T-helper 22 cell (primary cell): ENCODE measurements around the gene CCDC24.

Source experiments
- DNase-seq: peaks from one replicate; pipeline ENCODE4 v3.0.0-alpha.2; 2020; ENCODE audit warnings: low read depth

The CCDC24 gene

DNA sequence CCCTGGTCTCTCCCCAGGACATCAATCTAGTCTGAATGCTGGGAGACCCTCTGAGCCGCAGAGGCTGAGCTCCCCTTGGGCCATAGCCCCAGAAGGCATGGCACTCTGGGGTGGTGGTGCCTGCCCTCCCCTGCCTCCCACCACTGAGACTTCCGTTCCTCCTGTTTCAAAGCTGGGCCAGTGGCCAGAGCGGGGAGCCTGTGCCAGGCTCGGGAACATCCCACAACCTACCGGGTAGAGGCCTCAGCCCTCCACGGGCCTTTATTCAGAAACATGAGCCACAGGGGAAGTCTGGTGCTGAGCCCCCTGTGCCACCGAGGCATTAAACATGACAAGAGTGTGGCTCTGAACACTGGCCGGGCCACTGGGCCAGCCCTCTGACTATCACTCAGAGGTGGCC, 8.1 kb downstream of the CCDC24 start:
- DNase-seq, result no peak

DNA sequence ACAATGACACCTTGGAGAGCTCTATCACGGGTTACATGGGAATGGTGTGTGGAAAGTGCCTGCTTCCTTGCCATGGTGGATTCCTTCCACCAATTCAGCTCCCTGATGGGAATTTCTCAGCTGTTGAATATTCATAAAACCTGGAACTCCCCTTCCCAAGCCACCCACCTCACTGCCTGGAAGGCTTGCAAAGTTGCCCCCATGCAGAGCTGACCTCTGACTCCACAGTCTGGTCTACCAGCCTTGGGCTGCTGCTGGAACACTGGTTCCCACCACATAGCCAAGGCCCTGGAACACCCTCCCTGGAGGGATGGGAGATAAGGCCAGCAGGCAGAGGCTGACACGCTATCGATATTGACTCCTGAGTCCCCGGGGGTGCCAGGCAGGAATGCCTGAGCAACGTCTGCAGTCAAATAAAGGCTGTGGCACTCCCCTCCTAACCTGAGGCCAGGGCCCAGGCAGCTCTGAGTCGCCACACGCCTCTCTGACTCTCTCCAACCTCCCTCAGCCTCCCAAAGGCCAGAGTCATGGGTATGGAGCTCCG, 8.8 kb downstream of the CCDC24 start:
- no peak for DNase-seq

DNA sequence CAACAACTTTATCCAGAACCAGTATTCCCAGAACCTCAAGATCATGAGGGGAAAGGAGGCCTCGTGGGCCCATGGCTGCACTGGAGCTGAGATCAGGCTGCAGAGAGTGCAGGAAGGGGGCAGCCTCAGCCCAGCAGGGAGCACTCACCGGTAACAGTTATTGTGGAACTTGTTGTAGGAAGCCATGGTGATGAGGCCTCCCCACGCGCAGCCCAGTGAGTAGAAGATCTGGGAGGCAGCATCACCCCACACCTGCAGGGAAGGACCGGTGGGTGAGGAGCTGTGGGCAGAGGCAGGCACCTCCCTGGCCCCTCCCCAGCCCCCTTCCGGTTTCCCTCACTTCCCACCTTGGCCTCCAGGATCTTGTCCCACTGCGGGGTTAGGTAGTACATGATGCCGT, 10.8 kb downstream of the CCDC24 start:
- no peak for DNase-seq

DNA sequence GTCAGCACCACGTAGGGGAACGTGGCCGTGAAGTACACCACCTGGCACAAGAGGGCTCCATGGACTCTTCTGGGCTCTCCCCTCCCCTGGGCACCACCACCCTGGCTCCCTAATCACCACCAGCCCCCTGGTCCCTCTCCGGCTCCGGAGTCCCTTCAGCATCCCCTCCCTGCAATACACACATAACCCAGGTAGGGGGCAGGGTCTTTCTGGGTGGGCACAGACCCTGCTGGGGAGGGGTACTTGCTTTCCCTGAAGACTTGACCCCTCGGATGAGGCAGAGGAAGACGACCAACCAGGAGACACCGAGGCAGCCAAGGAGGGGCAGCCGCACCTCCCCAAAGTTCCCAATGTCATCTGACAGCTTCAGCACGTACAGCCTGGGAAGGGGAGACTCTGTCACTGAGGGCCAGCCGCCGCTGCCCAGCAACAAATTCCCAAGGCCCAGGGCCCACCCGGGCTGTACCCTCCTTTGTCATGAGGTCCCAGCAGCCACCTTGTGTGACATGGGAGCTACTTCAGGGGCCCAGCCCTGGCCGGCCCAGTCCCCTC, 11.3 kb downstream of the CCDC24 start:
- no peak for DNase-seq

DNA sequence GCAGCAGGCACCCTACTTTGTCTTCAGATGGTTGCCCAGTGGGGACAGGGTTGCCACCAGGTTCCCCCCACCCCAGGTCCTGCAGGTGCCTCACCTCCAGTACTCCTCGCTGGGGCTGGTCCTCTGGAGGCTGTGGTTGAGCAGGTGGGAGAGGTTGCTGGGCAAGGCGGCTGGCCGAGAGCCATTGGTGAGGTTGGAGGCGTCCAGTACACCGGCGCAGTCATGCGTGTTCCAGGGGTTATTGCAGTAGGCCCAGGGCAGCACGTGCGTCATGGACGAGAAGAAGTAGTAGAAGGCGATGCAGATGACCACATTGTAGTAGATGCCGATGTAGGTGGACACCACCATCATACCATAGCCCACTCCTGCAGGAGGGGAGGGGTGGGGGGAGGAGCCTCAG, 16.9 kb downstream of the CCDC24 start:
- no peak for DNase-seq

DNA sequence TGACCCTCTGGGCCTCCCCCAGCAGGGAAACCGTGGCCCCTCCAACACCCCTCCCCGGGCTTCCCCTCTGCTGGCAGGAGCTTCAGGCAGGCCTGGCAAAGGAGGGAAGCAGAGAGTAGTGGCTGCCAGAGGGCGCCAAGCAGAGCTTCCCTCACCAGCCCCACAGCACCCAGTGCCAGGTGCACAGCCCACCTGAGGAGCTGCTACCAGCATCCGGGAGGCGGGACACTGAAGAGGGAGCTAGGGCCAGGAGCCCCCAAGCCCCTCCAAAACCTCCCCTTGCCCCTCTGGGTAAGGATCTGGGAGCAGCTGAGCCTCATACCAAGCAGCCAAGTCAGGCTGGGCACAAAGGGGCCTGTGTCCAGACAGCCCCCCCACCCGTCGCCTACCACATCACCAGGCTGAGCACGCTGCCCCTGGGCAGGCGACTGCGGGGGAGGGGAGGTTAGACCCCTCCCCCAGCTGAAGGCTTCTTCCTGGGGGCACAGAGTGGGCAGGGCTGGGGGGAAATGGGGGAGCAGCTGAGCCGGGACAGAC, 19.6 kb downstream of the CCDC24 start:
- no peak for DNase-seq

DNA sequence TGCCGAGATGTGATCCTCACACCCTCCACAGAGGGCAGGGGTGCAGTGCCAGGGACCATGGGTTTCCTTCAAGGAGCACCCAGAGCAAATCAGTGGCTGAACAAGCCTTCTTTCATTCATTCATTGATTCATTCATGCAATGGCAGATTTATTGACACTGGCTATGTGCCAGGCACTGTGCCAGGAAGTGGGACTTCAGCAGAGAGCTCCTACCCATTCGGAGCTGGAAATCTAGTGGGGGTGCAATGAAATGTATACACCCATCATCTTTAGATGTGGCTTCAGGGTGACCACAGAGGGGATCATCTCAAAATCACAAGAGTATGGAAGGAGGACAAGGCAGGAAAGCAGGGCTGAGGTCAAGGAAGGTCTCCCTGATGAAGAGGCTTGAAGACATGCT, 21.0 kb downstream of the CCDC24 start:
- no peak for DNase-seq

DNA sequence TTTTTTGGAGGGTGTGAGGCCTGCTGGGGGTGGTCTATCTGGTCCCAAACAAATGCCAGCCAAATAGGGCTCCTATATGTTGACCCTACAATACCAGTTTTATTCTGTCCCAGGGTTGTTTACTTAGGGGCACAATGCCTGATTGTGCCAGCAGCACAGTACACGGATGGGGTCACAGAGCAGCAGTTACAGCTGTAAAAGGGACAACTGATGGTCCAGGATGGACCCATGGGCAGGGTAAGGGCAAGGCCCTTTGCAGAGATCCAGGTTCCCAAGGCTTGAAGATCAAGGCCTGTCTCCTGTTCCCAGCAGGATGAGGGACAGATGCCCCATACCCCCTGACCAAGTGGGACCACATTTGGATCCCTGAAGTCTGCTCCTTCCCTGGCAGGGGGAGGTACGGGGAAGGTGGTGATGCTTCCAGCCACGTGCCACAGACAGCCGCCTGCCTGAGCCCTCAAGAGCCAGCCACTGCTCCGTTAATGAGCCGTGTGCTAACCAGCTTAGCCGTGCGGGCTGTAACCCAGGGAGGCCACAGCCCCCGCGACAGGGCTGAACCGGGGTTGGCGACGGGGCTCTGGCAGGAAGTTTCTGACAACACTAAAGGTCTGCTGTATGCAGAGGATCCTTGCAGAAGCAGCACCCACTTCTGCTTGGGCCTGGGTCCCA, 21.7 kb downstream of the CCDC24 start:
- no peak for DNase-seq

DNA sequence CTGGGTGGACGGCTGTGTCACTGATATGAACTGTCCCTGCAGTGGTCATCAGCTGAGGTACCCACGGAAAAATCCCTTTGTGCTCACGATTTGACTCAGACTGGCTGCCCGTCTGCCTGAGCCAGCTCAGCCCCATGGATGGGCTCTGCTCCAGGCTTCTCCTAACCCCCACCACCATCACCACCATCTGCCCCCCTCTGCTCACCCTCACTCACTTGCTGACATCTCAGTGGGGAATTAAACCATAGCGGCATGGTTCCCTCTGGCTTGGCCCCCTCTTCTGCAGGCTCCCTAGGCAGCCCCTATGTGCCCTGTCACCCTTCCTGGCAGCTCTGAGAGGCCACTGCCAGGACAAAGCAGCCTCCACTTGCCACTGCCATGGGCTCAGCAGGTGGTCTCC, 22.6 kb downstream of the CCDC24 start:
- no peak for DNase-seq

DNA sequence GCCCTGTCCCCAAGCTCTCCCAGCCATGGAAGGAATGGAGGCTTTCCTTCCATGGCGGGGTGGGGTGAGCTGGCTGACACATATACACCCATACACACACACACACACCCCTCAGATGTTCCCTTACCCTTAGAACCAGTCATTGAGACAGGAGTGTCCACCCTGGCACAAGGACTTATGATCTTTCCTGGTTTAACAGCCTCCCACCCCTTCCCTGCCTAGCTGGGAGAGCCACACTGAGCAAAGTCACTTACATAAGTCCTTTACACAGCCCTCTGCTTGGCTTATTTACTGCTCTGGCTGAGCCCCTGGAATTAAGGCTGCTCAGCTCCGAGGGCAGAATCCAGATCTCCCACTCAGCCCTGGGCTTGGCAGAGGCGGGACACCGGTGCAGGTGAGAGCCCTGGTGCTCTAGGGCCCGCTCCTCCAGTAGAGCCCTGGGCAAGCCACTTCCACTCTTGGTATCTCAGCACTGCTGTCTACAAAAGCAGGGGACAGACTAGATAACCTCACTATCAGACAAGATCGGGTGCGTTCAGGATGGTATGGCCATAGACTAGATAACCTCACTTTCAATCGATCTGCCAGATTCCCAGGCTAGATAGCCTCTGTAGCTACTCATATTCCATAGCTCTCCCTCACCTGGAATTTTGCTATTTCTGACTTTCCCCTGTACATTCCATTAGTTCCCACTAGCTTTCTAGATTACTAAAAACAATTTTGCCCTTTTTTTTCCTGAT, 23.1 kb downstream of the CCDC24 start:
- no peak for DNase-seq

DNA sequence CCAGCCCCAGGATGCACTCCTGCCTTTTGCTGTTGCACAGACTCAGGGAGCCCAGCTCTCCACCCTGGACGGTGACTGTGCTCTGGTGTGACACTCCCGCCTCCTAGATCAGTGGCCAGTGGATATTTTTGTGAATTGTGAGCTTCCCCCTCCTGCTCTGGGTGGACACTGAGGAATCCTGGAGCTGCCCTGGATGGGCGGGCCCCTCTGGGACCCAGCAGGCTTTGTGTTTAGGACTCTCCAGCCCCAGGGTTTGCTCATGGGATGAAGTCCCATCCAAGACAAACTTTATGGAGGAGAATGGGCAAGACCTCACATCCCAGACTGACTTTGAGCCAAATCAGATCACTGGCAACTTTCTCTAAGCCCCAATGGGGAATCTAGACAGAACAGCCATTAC, 23.8 kb downstream of the CCDC24 start:
- no peak for DNase-seq

DNA sequence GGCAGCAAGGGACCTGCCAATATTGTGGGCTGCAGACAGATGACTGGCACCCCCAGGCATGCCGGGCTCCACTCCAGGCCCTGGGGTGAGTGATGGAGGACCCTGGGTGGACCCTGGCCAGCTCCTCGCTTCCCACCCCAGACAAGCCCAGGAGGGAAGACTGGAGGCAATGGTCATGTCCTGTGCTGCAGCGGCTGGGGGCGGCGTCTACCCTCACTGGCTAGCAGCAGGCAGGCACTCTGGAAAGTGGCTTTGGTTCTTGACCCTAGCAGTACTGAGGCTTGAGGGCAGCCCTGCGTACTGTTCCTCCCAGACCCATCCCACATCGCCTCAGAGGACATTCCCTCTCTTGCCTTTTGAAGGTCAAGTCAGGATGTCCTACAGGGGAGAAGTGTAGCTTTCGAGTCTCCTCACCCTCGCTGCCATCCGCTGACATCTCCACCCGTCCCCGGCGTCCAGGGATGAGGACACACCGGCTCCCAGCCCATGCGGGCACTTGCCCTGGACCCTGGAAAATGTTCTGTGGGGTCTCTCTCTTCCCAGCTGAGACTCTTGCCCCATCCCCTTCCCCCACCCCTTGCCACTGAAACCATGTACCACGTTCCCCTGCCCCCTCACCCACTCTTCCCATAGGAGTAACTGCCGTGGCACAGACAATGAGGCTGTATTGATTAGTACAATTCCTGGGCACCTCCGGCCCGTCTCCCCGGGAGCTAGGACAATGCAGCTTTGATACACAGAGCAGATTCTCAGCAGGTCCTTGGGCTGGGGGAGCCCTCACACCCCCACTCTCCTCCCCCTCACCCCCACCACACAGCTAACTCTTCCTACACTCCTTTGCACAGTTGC, 24.9 kb downstream of the CCDC24 start:
- DNase-seq, result no peak

DNA sequence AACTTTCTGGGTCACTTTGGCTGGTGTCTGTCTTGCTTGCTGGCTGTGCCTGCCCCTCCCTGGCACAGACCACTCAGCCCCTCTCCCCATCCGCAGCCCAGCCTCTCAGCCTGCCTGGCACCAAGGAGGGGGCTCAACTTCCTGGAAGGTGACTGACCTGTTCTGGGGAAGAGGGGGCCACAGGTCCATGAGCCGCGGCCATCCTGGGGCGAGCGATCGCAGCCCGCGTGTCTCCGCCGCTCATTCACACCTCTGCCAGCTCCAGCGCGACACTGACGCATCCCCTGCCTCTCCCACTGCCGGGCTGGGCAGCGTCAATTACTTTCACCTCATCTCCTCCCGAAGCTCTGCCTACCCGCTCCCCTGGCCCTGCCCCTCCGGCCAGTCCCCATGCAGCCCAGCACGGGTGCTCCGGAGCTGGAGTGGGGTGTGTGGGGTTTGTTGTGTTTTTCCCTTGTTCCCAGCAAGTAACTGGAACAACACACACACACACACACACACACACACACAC, 25.5 kb downstream of the CCDC24 start:
- DNase-seq, result no peak

DNA sequence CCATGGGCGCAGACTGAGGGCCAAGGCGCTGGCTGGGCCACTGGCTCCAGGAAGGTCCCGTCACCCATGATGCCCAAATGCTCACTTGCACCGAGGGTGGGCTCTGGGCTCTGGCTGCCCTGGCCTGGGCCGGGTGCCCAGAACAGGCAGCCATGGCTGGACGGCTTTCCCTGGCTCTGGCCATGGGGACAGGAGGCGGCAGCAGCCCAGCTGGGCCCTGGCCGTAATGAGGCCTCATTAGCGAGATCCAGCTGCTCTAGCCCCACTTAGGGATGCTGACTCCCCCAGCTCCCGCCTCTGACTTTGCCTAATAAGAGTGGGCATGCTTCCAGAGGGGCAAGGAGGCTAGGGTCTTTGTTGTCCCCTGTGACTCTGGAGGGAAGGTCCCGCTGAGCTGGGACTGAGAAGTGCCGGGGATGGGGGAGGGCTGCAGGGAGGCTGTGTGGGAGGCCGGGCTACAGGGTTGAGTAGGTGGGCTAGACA, 28.1 kb downstream of the CCDC24 start:
- no peak for DNase-seq

DNA sequence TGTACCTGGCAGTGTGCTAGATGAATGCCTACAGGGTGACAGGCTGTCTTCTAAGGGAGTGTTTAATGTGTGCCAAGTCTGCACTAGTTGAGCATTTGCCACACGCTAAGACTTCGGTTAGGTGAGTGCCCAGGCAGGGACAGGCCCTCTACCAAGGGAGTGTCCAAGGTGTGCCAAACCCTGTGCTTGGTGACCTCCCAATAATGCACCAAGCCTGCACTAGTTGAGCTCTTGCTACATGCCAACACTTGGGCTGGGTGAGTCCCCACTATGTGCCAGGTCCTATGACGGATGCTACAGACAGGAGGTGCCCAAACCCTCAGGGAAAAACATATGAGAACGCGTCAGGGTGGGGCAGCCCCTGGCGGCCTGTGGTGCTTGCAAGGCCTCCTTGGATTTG, 29.1 kb downstream of the CCDC24 start:
- no peak for DNase-seq

DNA sequence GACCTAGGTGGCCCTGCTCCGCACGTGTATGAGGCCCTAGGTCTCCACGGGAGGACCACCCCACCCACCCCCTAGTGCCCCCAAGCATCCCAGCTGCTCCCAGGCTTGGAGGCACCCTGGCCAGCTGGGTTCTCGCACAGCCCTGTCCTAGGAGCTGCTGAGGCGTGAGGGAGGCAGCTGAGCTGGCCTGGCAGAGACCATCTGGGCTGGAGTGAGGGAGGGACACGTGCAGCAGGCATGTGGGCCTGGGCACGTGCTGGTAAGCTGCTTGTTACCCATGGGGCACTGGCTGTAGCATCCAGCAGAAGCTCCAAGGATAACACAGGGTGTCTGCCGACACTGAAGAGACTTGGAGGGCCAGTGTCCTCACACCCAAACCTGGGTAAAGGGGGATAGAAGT, 29.8 kb downstream of the CCDC24 start:
- no peak for DNase-seq

DNA sequence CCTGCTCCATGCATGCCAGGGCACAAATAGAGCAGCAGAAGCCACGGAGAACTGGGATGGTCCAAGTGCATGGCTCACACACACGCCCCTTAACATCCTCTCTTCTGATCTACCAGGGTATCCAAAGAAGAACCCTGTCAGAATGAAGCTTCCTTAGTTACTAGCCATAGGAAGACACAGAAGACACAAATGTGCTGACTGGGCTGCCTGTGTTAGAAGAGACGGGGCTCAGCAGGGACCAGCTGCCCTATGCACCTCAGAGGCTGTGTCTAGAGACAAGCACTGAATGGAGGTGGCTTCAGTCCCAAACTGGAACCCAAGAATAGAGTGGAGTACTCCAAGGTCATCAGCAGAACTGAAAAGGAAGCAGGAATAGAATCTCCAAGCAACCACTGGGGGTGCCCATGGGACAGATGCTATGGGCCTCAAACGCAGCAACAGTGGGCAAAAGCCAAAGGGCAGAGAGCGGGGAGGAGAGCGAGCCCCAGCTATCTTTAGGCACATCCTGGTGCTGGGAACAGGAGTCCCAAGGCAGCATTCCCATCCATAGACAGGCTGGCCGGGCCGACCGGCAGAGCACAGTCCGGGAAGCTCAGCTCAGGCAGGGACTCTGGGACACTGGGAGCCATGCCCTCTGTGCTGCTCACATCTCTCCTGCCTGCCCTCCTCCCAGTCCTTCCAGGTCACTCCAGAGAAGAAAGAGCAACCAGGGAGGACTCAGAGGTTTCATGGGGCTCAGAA, 30.4 kb downstream of the CCDC24 start:
- no peak for DNase-seq

DNA sequence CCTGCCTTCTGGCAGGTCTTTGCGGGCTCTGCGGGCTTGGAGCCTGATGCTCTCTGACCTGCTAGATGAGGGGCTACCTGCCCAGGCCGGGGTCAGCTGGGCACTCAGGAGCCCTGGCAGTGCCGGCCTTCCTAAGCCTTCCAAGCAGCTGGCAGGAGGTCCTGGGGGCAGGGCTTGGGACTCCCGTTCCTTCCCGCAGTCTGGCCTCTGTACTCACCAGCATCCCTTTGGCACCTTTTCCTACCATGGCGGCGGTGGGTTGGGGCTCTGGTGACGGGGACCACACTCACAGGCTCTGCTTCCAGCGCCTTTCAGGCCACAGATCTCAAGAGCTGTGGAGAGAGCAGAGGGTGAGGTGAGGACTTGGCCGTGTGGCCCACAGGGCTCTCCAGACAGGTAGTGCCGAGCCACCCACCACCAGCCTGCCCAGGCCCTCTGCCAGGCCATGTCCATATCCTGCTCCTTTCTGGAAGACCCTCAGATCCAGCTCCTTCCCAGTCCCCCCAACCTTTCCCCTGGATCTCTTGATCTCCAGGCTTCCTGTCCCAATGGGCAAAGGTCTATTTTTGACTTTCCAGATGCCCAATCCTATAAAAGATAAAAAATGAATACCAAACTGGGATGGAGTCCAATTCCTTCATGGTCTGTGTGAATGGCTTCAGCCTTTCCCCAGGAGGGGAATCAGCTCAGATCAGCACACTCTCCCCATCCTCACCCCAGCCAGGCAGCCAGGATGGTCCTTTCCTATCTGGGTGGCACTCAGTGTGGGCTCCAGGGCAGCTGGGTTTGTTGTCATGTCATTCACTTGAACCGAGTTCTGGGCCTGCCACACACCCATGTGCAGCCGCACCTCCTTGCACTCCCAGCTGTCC, 32.9 kb downstream of the CCDC24 start:
- DNase-seq, result no peak

DNA sequence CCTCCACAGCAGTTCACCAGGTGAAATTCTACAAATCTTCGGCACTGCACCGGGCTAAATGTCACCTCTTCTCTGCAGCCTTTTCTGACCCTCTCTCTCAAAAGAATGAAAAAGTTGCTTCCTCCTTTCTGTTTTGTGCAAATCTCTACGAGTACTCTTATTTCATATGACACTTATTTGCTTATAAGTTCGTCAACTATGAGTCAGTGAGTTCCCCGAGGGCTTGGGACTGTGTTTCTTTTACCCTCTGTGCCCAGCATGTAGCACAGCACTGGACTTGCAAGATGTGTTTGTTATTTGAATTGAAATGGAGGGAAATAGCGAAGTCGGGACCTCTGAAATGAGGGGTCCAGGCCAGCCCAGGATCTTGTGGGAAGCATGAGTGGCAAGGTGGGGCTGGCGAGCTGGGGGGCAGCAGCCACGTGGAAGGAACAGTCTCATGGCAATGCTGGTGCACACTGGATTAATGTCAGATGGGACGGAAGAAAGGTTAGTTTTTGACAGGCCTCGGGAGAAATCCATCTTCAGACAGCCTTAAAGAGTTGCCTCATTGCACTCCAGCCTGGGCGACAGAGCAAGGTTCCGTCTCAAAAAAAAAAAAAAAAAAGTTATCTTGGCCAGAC, 33.6 kb downstream of the CCDC24 start:
- no peak for DNase-seq

DNA sequence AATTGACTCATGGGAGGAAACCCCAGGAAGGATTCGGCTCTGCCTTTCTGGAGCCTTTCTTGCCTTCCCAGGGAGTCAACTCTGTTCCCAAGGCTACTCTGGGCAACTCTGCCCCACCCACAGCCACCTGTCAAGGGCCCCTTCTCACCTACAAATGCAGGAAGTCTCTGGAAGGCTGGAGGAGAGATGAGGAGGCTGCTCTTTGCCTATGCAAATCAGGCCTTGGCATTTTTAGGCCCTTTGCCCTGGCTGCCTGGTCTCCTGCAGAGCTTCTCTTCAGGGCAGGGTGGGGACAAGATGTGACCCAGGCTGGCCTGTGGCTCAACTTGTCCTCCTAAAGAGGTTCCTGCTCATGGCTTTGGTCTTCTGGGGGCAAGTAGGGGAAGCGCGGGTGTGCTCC, 34.4 kb downstream of the CCDC24 start:
- no peak for DNase-seq
